ENCODE measurements around the gene CHAT. TPM values are rescaled to one million over a fixed set of nuclear protein-coding genes. Genes with fewer than 3 reads are reported as not detected.

CHAT gene
- total RNA-seq, 2 donors from 2014 or later: 0.26 TPM; not detected in 1

DNA sequence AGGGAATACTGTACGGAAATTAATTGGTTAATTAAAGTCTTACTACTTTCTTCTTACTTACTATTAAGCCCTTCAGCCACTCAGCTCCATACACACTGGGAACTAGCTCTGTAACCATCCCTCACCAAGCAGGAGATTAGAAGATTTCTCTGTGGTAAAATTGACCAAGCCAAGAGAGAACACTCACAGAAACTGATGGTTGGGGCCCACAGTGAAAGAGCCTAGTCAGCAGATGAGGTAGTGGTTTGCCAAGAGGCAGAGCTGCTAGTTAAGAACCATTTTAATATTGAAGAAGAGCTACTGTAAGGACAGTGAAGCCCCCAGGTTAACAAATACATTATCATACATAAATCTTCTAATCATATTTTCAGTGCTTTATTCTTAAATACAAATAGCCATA lies 43.8 kb downstream of the CHAT start:
- Histone ChIP-seq H3K9me3 (peaks cover 0 to 6% (median 0%) of the 10 kb centered on the region in 3 donors), H3K36me3 (replicated peaks in 1 of 2; ENCODE audit: insufficient read depth in 1 of 2, low read depth in 2 of 2) (no peaks in the 10 kb centered on the region), H3K4me3 (no peak overlapping the region), H3K27ac (no peak overlapping the region), H3K27me3 (no peaks in the 10 kb centered on the region), H3K4me1 (no peaks in the 10 kb centered on the region)
- WGBS, 2 donors: 30 to 47% methylated on average over 1 of the region's 1 CpG
- DNase-seq: no peak
- TF ChIP-seq, protein P1, sequence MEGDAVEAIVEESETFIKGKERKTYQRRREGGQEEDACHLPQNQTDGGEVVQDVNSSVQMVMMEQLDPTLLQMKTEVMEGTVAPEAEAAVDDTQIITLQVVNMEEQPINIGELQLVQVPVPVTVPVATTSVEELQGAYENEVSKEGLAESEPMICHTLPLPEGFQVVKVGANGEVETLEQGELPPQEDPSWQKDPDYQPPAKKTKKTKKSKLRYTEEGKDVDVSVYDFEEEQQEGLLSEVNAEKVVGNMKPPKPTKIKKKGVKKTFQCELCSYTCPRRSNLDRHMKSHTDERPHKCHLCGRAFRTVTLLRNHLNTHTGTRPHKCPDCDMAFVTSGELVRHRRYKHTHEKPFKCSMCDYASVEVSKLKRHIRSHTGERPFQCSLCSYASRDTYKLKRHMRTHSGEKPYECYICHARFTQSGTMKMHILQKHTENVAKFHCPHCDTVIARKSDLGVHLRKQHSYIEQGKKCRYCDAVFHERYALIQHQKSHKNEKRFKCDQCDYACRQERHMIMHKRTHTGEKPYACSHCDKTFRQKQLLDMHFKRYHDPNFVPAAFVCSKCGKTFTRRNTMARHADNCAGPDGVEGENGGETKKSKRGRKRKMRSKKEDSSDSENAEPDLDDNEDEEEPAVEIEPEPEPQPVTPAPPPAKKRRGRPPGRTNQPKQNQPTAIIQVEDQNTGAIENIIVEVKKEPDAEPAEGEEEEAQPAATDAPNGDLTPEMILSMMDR (IDR thresholded peaks at IDR 0.05): no peak
- TF ChIP-seq POLR2A (IDR thresholded peaks at IDR 0.05): no peak
- no peak for ATAC-seq
- intact Hi-C loops (cut with DNase I): no loop called here

DNA sequence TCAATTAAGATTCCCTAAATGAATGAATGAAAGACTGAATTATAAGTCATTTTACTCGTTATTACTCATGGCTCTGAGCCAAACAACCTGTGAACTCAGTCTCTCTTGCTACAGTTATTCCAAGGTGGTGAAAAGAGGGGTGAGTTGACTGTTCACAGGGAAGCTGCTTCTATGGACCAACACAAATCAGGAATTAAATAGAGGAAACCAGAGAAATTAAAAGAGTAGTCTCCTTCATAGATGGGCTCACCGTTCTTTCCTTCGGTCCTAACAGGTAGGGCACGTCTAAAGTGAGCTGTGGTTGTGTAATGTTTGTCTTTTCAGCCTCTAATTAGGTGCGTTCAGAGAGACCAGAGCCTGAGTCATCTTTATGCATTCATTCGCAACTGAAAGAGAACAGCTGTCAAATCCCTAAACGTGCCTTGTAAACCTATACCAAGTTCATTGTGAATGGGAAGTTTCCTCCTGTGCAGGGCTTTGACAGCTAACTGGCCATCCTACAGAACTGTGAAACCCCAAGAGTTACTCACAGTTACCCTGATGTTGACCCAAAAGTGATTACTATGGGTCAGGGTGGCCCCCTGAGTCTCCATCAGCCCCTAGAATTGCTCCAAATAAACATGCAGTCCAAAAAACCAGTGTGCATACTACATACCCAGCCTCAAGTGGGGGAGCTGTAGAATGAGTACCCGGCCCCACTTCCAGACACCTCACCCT lies 47.5 kb downstream of the CHAT start:
- Histone ChIP-seq H3K4me1 (no peaks in the 10 kb centered on the region), H3K36me3 (replicated peaks in 1 of 2; ENCODE audit: insufficient read depth in 1 of 2, low read depth in 2 of 2) (no peaks in the 10 kb centered on the region), H3K27ac (no peak overlapping the region), H3K4me3 (no peak overlapping the region), H3K27me3 (no peaks in the 10 kb centered on the region), H3K9me3 (peaks cover 0 to 6% (median 0%) of the 10 kb centered on the region in 3 donors)
- DNase-seq (no peak), ATAC-seq (no peak)
- 38 to 42% methylated on average over 8 of the region's 8 CpGs for WGBS, 2 donors
- TF ChIP-seq POLR2A (IDR thresholded peaks at IDR 0.05): no peak
- TF ChIP-seq, protein P1 (IDR thresholded peaks at IDR 0.05): no peak
- intact Hi-C loops (cut with DNase I): no loop called here

DNA sequence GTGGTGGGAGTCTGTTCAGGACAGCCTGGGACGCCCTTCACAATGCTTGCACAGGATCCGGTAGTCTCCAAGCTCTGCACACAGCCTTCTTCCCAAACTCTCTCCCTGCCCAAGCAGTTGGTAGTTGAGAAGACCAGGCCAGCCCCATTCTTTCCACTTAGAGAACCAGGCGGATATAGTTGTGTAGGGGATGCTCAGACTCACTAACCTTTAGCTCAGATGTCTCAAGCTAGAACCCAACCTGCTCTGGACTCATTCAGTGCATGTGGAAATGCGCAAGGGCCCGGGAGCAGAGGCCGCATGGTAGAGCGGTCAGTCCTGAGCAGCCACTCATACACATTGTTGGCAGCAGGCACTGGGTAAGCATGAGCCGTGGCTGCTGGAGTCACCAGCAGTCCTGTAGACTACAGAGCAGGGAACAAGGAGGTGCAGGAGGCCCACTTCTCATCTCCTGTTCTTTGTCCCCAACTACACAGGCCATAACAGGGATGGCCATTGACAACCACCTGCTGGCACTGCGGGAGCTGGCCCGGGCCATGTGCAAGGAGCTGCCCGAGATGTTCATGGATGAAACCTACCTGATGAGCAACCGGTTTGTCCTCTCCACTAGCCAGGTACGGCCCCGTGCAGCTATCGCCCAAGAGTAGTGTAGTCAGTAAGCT lies 48.5 kb downstream of the CHAT start:
- no peaks in the 10 kb centered on the region for H3K4me1 ChIP-seq
- no peak for TF ChIP-seq POLR2A (IDR thresholded peaks at IDR 0.05)
- TF ChIP-seq, protein P1 (IDR thresholded peaks at IDR 0.05): no peak
- ATAC-seq (no peak), DNase-seq (no peak)
- no peak overlapping the region for H3K4me3 ChIP-seq
- H3K27ac ChIP-seq: no peak overlapping the region
- H3K36me3 ChIP-seq (replicated peaks in 1 of 2; ENCODE audit: insufficient read depth in 1 of 2, low read depth in 2 of 2): no peaks in the 10 kb centered on the region
- H3K9me3 ChIP-seq: peaks cover 0 to 6% (median 0%) of the 10 kb centered on the region in 3 donors
- WGBS, 2 donors: 73 to 89% methylated on average over 7 to 15 of the region's 15 CpGs
- no peaks in the 10 kb centered on the region for H3K27me3 ChIP-seq
- intact Hi-C loops (cut with DNase I): no loop called here

DNA sequence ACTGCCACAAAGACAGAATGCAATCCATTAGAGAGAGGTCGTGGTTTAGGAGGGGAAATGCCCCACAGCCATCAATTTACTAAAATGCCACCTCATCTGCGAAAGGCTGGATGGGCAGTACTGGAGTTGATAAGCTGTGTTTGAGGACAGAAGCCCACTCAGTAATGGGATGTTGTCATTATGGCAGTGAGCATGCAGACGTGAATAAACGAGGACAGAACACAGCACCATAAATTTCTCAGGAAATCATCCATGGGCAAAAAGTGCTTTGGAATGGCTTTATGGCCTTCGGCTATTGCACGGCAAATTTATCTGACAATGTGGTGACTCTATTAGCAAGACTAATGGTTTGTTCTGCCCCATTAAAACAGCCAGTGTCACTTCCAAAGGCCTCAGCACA lies 49.8 kb downstream of the CHAT start:
- 64 to 65% methylated on average over 6 of the region's 6 CpGs for WGBS, 2 donors
- Histone ChIP-seq H3K27me3 (no peaks in the 10 kb centered on the region), H3K9me3 (peaks cover 0 to 6% (median 0%) of the 10 kb centered on the region in 3 donors), H3K4me3 (no peak overlapping the region), H3K4me1 (no peaks in the 10 kb centered on the region), H3K27ac (no peak overlapping the region), H3K36me3 (replicated peaks in 1 of 2; ENCODE audit: insufficient read depth in 1 of 2, low read depth in 2 of 2) (no peaks in the 10 kb centered on the region)
- intact Hi-C loops (cut with DNase I): no loop called here
- ATAC-seq (no peak), DNase-seq (no peak)
- TF ChIP-seq, protein P1 (IDR thresholded peaks at IDR 0.05): no peak
- TF ChIP-seq POLR2A (IDR thresholded peaks at IDR 0.05): no peak

Measured in body of pancreas (tissue), 4 donors.